NCI-H748 (cell line): ENCODE data around the gene LRRFIP1.
"Not testable (repeated sequence)": the region's sequence is repeated elsewhere in the genome, so short reads cannot be mapped to it uniquely, and the experiment has no call there.

ENCODE experiments used
- DNase-seq: peaks from one replicate; lab custom pipeline; 2025; ENCODE audit not compliant: unreplicated experiment; lab: John Stamatoyannopoulos, UW

The LRRFIP1 gene

GRCh38 chr2:237597196-237598145 is 29.9 kb upstream of the LRRFIP1 start:
- no peak for DNase-seq

- DNase-seq, result no peak
Observed at GRCh38 chr2:237598468-237599208, 28.7 kb upstream of the LRRFIP1 start.

DNA sequence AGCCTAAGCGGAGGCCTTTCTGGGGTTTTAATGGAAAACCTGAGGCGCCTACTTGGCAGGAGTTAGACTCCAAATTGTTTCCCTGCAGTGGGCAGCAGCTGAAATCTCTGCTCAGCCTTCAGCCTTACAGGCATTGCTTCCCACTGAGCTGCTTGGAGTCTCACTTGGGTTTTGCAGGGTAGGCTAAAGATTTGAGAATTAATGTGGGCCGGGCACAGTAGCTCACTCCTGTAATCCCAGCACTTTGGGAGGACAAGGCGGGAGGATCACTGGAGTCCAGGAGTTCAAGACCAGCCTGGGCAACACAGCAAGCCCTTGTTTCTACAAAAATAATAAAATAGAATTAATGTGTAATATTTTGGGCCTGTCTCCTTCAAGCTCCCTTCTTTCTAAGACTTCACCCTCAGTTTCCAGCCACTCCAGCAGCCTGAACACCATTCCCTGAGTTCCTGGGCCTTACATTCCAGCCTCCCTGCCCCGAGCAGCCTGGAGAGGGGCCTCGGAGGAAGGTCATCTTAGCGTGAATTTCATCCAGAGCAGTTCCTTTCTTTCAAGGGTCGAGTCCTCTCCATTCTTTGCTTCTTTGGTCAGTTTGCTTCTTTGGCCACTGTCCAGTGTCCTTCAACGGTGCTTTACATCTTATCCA is 27.8 kb upstream of the LRRFIP1 start:
- no peak for DNase-seq

DNA sequence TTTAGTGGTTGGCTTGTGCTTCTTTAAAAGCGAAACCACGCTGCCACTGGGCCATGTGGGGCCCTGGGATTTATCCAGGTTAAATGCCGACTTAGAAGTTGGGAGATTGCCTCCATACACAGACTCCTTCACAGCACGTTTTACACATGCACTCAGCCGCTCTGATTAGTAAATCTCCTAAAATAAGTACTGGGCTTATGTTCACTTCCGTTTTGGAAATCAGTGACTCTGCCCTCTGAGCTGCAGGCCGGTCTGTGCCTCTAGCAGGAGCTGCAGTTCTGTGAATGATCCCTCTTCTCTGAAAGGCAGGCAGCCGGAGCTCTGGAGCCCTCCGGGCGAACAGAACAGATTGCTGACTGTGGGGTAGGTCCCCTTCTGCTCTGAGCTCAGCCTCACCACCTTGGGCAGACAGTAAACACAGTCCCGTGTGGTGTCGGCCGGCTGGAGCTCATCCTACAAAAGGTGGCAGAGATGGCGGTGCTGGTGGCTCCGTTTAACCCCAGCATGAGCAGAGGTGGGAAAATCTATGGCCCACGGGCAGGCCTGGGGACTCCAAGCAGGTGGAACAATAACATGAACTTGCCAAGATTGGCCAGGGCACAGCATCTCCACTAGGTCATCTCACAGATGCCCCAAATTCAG is 27.1 kb upstream of the LRRFIP1 start:
- DNase-seq, result no peak

- DNase-seq, result no peak
Observed at GRCh38 chr2:237601453-237602116, 25.8 kb upstream of the LRRFIP1 start.

- DNase-seq, result no peak
Observed at GRCh38 chr2:237602409-237602808, 25.0 kb upstream of the LRRFIP1 start.

GRCh38 chr2:237603049-237603717 is 24.2 kb upstream of the LRRFIP1 start:
- no peak for DNase-seq

- no peak for DNase-seq
Observed at GRCh38 chr2:237603718-237604362, 23.5 kb upstream of the LRRFIP1 start.

DNA sequence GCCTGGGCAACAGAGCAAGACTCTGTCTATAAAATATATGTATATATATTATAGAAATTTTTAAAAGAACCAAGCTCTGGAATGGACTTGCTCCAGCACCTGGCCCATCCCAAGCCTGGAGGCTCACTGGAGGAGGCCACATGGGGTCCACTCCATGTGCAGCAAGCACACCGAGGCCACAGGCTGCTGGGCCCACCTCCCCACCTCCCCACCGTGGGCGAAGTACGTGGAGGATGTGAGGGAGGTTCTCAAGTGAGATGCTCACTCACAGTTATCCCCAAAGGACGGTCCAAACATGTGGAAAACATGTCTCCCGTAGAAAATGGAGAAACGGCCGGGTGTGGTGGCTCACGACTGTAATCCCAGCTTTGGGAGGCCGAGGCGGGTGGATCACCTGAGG is 23.0 kb upstream of the LRRFIP1 start:
- DNase-seq, result no peak

DNA sequence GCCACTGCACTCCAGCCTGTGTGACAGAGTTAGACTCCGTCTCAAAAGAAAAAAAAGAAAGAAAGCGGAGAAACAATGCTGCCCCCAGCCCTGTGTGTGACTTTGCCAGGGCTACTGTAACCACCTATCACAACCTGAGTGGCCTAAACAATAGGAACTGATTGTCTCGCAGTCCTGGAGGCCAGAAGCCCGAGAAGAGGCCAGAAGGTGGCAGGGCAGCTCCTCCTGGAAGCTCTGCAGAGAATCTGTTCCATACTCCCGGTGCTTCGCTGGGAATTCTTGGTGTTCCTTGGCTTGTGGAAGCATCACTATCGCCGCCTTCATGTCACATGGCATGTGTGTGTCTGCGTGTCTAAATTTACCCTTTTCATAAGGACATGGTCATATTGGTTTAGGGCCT is 22.4 kb upstream of the LRRFIP1 start:
- peak; percentile 27 for DNase-seq

DNA sequence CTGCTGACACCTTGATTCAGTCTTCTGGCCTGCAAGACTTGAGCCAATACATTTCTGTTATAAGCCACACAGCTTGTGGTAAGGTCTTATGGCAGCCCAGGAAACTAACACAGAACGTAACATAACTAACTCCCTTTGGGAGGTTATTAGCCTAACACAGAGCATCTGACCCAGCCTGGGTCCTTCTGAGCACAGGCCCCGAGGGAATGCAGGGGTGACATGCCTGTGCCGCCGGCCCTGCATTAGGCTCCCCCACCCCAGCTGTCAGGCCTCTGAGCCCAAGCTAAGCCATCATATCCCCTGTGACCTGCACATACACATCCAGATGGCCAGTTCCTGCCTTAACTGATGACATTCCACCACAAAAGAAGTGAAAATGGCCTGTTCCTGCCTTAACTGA is 20.9 kb upstream of the LRRFIP1 start:
- not testable (repeated sequence) for DNase-seq

DNA sequence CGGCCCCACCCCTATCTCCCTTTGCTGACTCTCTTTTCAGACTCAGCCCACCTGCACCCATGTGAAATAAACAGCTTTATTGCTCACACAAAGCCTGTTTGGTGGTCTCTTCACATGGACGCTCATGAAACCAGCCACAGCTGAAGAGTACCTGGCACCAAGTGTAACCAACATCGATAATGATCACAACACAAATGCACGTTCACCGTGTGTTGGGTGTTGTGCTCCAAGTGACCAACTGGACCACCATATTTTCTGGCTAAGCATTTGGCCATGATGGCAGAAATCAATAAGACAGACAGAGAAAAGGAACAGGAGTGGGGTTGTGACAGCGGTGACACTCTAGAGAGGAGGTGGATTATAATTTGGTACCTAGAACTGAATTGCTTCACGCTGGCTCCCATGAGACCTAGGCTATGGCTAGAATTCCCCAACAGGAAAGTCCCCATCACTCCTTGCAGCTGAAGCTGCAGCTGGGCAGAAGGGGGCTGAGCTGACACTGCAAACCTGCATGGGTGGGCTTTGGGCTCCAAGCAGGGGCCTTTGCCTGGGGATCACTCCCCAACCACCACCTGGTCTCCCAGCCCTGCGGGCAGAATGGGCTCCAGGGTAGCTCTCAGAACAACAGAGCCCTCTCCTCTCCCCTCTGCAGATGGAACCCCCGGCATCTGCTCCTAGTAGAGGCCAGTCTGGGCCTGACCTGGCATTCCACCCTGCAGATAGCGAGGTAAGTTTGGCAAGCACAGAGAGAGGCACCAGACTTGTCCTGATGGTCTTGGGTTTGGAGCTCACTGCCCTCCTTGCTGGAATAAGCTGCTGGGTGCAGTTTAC is 14.6 kb upstream of the LRRFIP1 start:
- no peak for DNase-seq

DNA sequence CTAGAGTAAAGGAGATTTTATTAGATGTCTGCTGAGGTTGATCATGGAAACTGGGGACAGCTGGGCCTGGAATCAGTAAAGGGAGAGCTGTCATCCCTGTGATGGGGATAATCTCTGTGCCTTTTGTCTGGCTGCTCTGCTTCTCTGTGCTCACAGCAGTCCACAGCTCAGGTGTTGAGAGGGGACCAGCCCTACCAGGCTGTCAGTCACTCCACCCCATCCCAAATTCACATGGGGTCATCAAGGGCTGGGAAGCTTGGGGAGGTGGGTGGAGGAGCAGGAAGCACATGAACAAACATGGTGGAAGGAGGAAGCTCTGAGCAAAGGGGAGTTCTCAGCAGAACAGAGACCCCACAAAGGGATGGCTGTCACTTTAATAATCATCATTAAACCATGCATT is 13.7 kb upstream of the LRRFIP1 start:
- no peak for DNase-seq

DNA sequence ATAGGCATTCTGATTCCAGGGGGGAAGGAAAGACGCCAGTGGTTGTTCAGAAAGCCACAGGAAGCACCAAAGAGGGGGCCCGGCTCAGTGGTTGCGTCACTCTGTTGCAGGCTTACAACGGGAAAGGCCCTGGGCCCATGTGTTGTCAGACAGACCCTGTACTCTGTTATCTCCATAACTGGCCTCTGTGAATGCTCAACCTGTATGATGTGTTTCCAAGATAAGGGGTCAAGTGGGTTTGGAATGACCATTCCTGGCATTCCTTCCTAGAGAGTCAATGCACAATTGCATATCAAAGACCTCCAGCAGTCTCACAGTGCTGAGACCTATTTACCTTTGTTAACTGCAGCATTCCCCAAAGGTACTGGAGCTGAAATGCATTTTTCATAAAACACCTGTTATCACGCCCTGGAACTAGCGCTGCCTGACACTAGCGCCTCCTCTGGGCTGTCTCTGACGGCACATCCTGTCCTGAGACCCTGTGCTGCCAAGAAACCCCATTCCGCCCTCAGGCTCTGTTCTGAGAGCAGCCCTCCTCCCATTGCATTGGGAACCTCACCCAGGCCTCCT is 13.2 kb upstream of the LRRFIP1 start:
- DNase-seq, result no peak

GRCh38 chr2:237615631-237616249 is 11.6 kb upstream of the LRRFIP1 start:
- DNase-seq, result no peak

DNA sequence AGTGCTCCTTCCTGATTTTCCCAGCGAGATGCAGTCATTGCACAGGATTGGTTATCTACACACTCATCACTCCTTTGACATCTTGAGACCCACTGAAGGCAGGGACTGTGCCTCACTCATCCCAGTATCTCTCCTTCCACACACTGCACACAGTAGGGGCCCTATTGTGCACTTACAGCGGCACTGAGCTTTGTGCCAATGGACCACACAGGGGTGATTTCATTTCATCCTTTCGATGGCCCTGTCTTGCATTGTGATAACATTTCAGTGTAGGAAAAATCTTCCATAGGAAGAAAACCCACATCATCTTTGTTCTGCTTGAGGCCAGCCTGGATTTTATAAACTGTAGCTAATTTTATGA is 11.0 kb upstream of the LRRFIP1 start:
- no peak for DNase-seq

DNA sequence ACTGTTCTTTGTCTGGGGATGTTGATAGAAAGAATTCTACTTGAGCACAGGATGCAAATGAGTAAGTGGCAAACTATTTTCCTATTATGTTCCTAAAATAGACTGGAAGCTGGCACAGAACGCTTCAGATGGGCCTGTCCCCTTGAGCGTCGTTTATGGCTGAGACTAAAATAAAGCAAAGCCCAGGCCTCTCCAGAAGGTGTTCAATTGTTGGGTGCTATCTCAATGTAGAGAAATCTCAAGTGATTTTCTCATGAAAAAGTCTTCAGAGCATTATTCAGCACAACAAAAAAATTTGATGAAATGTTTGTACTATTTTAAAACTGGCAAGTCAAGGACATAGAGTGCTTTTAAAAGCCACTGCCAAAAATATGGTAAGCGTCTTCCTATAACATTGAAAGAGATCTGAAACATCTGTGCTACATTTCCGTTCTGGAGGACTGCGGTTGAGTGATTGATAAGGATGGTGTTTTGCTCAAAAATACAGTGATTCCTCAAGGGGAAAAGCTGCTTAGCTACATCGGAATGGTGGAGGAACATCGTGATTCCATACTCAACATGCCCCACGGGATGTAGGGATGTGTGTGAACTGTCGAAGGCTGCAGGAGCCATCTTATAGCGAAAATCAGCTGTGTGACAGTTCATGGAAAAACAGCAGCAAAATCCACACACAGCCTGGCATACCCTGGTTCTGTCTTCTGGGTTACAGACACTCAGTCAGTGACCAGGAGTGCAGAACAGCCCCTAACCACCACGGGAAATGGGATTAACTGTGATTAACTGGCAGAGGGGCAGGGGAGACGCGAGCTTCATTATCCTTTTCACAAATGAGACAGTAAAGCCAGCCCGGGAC is 10.4 kb upstream of the LRRFIP1 start:
- DNase-seq, result no peak
